Liver (tissue), 3 donors: ENCODE data around the gene ACTL9.

Experiments
- JUND ChIP-seq, 2 donors: IDR thresholded peaks; 2 replicates each; pipeline ENCODE4 v1.6.1; 2016; ENCODE audit warnings: antibody characterized with exemption in 2 of 2
- MAX ChIP-seq: IDR thresholded peaks from 2 replicates; pipeline ENCODE4 v1.6.1; 2016; ENCODE audit warnings: antibody characterized with exemption
- YY1 ChIP-seq: IDR thresholded peaks from 2 replicates; pipeline ENCODE4 v1.6.1; 2016; ENCODE audit warnings: antibody characterized with exemption, mild to moderate bottlenecking
- TF ChIP-seq, protein P1 (sequence below): fragments of 150-350 bp; IDR thresholded peaks from 2 replicates; pipeline ENCODE4 v1.5.1; 2017; ENCODE audit warnings: improper control_type of control experiment, low read depth, low read length; ENCODE audit not compliant: missing input control
- donor health status: healthy.
- donor health status: healthy.

- TF ChIP-seq, protein P1, sequence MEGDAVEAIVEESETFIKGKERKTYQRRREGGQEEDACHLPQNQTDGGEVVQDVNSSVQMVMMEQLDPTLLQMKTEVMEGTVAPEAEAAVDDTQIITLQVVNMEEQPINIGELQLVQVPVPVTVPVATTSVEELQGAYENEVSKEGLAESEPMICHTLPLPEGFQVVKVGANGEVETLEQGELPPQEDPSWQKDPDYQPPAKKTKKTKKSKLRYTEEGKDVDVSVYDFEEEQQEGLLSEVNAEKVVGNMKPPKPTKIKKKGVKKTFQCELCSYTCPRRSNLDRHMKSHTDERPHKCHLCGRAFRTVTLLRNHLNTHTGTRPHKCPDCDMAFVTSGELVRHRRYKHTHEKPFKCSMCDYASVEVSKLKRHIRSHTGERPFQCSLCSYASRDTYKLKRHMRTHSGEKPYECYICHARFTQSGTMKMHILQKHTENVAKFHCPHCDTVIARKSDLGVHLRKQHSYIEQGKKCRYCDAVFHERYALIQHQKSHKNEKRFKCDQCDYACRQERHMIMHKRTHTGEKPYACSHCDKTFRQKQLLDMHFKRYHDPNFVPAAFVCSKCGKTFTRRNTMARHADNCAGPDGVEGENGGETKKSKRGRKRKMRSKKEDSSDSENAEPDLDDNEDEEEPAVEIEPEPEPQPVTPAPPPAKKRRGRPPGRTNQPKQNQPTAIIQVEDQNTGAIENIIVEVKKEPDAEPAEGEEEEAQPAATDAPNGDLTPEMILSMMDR = no peak
- TF ChIP-seq MAX (no peak), YY1 (no peak), JUND (IDR thresholded peaks at IDR 0.05) (no peak)
Observed at GRCh38 chr19:8703223-8703622, 4.6 kb upstream of the ACTL9 start.
